ENCODE data around the gene MLX.

GRCh38 chr17:42518755-42519545 is 48.0 kb upstream of the MLX start:
- TF ChIP-seq POLR2A (IDR thresholded peaks at IDR 0.05): no peak
- TF ChIP-seq CTCF (IDR thresholded peaks at IDR 0.05): no peak
